Fibroblast of skin of right quadriceps (primary cell): ENCODE data around the gene PLEKHM1.
A peak's percentile ranks its signal among the peaks of the same experiment; 100 is the strongest.

Source experiments
- DNase-seq: peaks from one replicate; pipeline ENCODE4 v3.0.0-alpha.2; 2013

The PLEKHM1 gene

GRCh38 chr17:45440161-45440778 is 50.3 kb downstream of the PLEKHM1 start:
- DNase-seq = peak; percentile 42

GRCh38 chr17:45438931-45439610 is 51.5 kb downstream of the PLEKHM1 start:
- DNase-seq = no peak

GRCh38 chr17:45437465-45438283 is 52.8 kb downstream of the PLEKHM1 start:
- no peak for DNase-seq

- DNase-seq = no peak
Observed at GRCh38 chr17:45436625-45437464, 53.7 kb downstream of the PLEKHM1 start.

- DNase-seq = no peak
Observed at GRCh38 chr17:45436161-45436560, 54.4 kb downstream of the PLEKHM1 start.

- DNase-seq = no peak
Observed at GRCh38 chr17:45435481-45435880, 55.0 kb downstream of the PLEKHM1 start.

- DNase-seq = no peak
Observed at GRCh38 chr17:45433159-45433535, 57.4 kb downstream of the PLEKHM1 start.

- DNase-seq = no peak
Observed at GRCh38 chr17:45432405-45433158, 57.9 kb downstream of the PLEKHM1 start, which contains the start of gene ARHGAP27. ARHGAP27 (minus strand) TSS chr17:45432870; CDS start chr17:45430279, 2,591 bp downstream.

GRCh38 chr17:45431531-45432404 is 58.8 kb downstream of the PLEKHM1 start:
- DNase-seq = peak; percentile 21

GRCh38 chr17:45430738-45431530 is 59.6 kb downstream of the PLEKHM1 start:
- DNase-seq = no peak

- no peak for DNase-seq
Observed at GRCh38 chr17:45430006-45430737, 60.3 kb downstream of the PLEKHM1 start.

- DNase-seq = no peak
Observed at GRCh38 chr17:45429339-45430005, 61.0 kb downstream of the PLEKHM1 start.

GRCh38 chr17:45428931-45429338 is 61.6 kb downstream of the PLEKHM1 start:
- DNase-seq = no peak

GRCh38 chr17:45428050-45428617 is 62.4 kb downstream of the PLEKHM1 start:
- peak; percentile 57 for DNase-seq

GRCh38 chr17:45427181-45427835 is 63.2 kb downstream of the PLEKHM1 start:
- no peak for DNase-seq

- DNase-seq = no peak
Observed at GRCh38 chr17:45426561-45426960, 64.0 kb downstream of the PLEKHM1 start.

- no peak for DNase-seq
Observed at GRCh38 chr17:45425984-45426413, 64.5 kb downstream of the PLEKHM1 start.
